ENCODE results near the gene PTPA.

DNA sequence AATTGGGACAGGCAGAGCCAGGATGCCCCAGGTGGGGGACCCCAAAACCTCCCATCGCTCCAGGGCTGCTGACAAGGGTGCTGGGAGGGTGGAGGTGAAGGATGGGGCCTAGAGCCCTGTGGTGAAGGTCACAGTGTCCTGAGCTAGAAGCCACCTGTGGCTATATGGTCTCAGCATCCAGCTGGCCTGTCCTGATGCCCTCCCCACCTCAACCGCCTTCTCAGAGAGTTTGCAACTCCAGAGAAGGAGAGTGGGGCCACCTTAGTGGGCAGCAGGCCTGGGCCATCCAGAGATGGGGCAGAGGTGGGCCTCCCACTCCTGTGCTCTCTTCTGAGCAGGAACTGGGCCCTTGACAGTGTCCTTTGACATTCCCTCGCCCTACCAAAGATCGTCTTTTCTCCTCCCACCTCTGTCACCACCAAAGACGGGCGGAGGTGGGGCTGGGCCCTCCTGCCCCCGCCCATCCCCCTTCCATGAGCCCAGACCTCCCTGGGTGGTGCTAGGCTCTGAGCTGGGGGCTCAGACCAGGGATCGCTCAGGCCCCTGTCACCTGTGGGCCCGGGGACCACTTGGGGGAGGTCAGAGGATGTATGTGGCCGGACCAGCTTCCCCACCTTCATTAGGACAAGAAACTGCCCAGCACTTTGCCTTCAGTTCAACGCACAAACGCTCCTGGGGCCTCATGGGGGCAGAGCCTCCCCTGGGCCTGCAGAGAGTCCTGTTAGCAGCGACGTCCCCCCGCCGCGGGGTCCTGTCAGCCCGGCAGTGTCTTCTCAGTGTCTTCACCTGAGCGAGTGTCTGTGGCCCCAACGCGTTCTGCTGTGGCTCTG lies 40.3 kb upstream of the PTPA start:
- TF ChIP-seq CTCF (IDR thresholded peaks at IDR 0.05) (no peak), EP300 (IDR thresholded peaks at IDR 0.05) (no peak)
